Inferior parietal cortex (tissue), 1 donor: ENCODE results near the gene RPS29.
"Not testable (repeated sequence)": the region's sequence is repeated elsewhere in the genome, so short reads cannot be mapped to it uniquely, and the experiment has no call there.

Experiments used
- DNase-seq: peaks from one replicate; pipeline ENCODE4 v3.0.0-alpha.2; 2016; ENCODE audit errors: extremely low spot score

Gene RPS29

GRCh38 chr14:49598485-49599300, 12.5 kb upstream of the RPS29 start, which contains the start of gene LRR1:
TSS of gene LRR1 (plus strand) at chr14:49598940. CDS start at chr14:49599021, 81 bp downstream.
- DNase-seq = peak; percentile 74

- DNase-seq = no peak
Measured at GRCh38 chr14:49598189-49598484, 12.0 kb upstream of the RPS29 start.

- peak; percentile 38 for DNase-seq
Measured at GRCh38 chr14:49594347-49595091, 8.3 kb upstream of the RPS29 start.

- no peak for DNase-seq
Measured at GRCh38 chr14:49593016-49593415, 6.8 kb upstream of the RPS29 start.

- no peak for DNase-seq
Measured at GRCh38 chr14:49589387-49589786, 3.2 kb upstream of the RPS29 start.

- DNase-seq = peak; percentile 87
Measured at GRCh38 chr14:49586673-49587460, 687 bp upstream of the RPS29 start.

- DNase-seq = not testable (repeated sequence)
Measured at GRCh38 chr14:49584981-49585640, 1.1 kb downstream of the RPS29 start.

GRCh38 chr14:49584058-49584457, 2.1 kb downstream of the RPS29 start:
- DNase-seq = no peak

- DNase-seq = no peak
Measured at GRCh38 chr14:49583629-49584028, 2.6 kb downstream of the RPS29 start.

- DNase-seq = no peak
Measured at GRCh38 chr14:49582113-49582977, 3.8 kb downstream of the RPS29 start.

- no peak for DNase-seq
Measured at GRCh38 chr14:49581209-49582112, 4.7 kb downstream of the RPS29 start.

GRCh38 chr14:49579841-49580240, 6.3 kb downstream of the RPS29 start:
- DNase-seq = no peak

GRCh38 chr14:49578141-49578540, 8.0 kb downstream of the RPS29 start:
- no peak for DNase-seq

GRCh38 chr14:49574038-49574437, 12.1 kb downstream of the RPS29 start:
- no peak for DNase-seq

GRCh38 chr14:49569281-49569680, 16.9 kb downstream of the RPS29 start:
- DNase-seq = no peak

- DNase-seq = no peak
Measured at GRCh38 chr14:49566714-49567113, 19.5 kb downstream of the RPS29 start.

GRCh38 chr14:49559979-49560768, 26.0 kb downstream of the RPS29 start:
- no peak for DNase-seq

GRCh38 chr14:49553892-49554291, 32.3 kb downstream of the RPS29 start:
- DNase-seq = no peak

- DNase-seq = no peak
Measured at GRCh38 chr14:49553106-49553505, 33.1 kb downstream of the RPS29 start.
